ENCODE results near the gene GRIPAP1.

DNA sequence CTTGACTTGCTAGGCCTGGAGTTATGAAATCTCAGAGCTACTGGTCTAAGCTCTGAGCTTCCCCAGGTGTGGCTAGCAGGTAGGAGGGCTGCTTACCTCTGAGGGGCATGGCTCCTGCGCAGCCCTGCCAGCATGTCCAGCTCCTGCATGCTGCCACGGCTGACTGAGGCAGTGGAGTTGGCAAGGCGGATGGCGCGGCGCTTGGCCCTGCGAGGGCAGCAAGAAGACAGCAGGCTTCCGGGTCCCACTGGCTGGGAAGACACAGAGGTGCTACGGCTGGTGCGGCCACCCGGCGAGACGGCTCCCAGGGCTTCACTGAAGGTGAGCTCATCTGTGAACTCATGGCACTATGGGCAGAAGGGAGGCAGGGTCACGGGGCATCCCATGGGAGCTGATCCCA is 36.1 kb downstream of the GRIPAP1 start:
- TF ChIP-seq CTCF (IDR thresholded peaks at IDR 0.05; ENCODE audit: low read depth, low read length) (no peak), MYC (IDR thresholded peaks at IDR 0.05; ENCODE audit: low read depth, low read length) (no peak), POLR2A (IDR thresholded peaks at IDR 0.05; ENCODE audit: extremely low read depth, insufficient read length) (no peak), MAX (IDR thresholded peaks at IDR 0.05; ENCODE audit: low read depth, low read length) (no peak)
